Measurements from ENCODE around the gene CDC25B.

Gene CDC25B

GRCh38 chr20:3763671-3764601, 32.2 kb upstream of the CDC25B start:
- H3K4me3 ChIP-seq (ENCODE audit: low read depth, low read length): no peak overlapping the region
- no peaks in the 10 kb centered on the region for H3K9me3 ChIP-seq (ENCODE audit: control insufficient read depth, insufficient read depth, low read depth, low read length)
- peaks cover 0 to 25% of the 10 kb centered on the region in 2 experiments; a peak in 2 of 3 replicates for H3K36me3 ChIP-seq (ENCODE audit: control insufficient read depth in 2 of 2, insufficient read depth in 1 of 2, low read length in 2 of 2)
- no peak for TF ChIP-seq ZNF155 (tag by site-specific recombination; IDR thresholded peaks at IDR 0.05)
- TF ChIP-seq PRDM10 (tag by site-specific recombination; IDR thresholded peaks at IDR 0.05): peak; percentile 28; the same call in 1 of the 2 replicates
- ChIA-PET POLR2A (interaction anchor here (0.7 kb wide), 1 partner anchor 94 kb away, joined by 5 read pairs; no protein-coding TSS in a partner anchor), CTCF (interaction anchor here (0.7 to 10.8 kb wide), 5 partner anchors 13 to 76 kb away, joined by 3 to 133 read pairs (median 3); partner anchors contain the start of gene SPEF1)
- no peak overlapping the region for H3K27ac ChIP-seq (ENCODE audit: extremely low read depth, low read depth, low read length)
- peaks cover 7% of the 10 kb centered on the region for H3K4me1 ChIP-seq (ENCODE audit: control insufficient read depth, insufficient read depth, low read length)

- Histone ChIP-seq H3K4me1 (ENCODE audit: control insufficient read depth, insufficient read depth, low read length) (peaks cover 7% of the 10 kb centered on the region), H3K27ac (ENCODE audit: extremely low read depth, low read depth, low read length) (no peak overlapping the region), H3K9me3 (ENCODE audit: control insufficient read depth, insufficient read depth, low read depth, low read length) (no peaks in the 10 kb centered on the region), H3K4me3 (ENCODE audit: low read depth, low read length) (no peak overlapping the region), H3K36me3 (ENCODE audit: control insufficient read depth in 2 of 2, insufficient read depth in 1 of 2, low read length in 2 of 2) (peaks cover 0 to 21% of the 10 kb centered on the region in 2 experiments; a peak in 2 of 3 replicates)
- peak; percentile 72 for TF ChIP-seq GLIS1 (tag by site-specific recombination; IDR thresholded peaks at IDR 0.05)
- no peak for TF ChIP-seq ZBTB11 (tag by site-specific recombination; conservative IDR thresholded peaks at IDR 0.05; ENCODE audit: low read depth)
- TF ChIP-seq GLI4 (tag by site-specific recombination; IDR thresholded peaks at IDR 0.05): no peak
- TF ChIP-seq ZSCAN5A (tag by site-specific recombination; IDR thresholded peaks at IDR 0.05): no peak
- ChIA-PET POLR2A (interaction anchor here (1.0 to 1.6 kb wide), 3 partner anchors 13 to 17 kb away, joined by 3 to 4 read pairs (median 3); partner anchors contain the start of gene SPEF1), CTCF (interaction anchor here (0.7 to 10.8 kb wide), 4 partner anchors 14 to 54 kb away, joined by 3 to 133 read pairs (median 10); partner anchors contain the start of gene SPEF1)
Measured at GRCh38 chr20:3764659-3765058, 31.5 kb upstream of the CDC25B start.

GRCh38 chr20:3765171-3765882, 30.8 kb upstream of the CDC25B start:
- ChIA-PET CTCF (interaction anchor here (0.6 to 10.8 kb wide), 10 partner anchors 8 to 130 kb away, joined by 3 to 133 read pairs (median 5); partner anchors contain the start of gene SPEF1), POLR2A (interaction anchor here (0.5 to 1.6 kb wide), 5 partner anchors 13 to 1048 kb away, joined by 3 to 5 read pairs (median 3); partner anchors contain the start of gene SPEF1)
- H3K27ac ChIP-seq (ENCODE audit: extremely low read depth, low read depth, low read length): no peak overlapping the region
- H3K4me3 ChIP-seq (ENCODE audit: low read depth, low read length): no peak overlapping the region
- peaks cover 0 to 16% of the 10 kb centered on the region in 2 experiments; a peak in 2 of 3 replicates for H3K36me3 ChIP-seq (ENCODE audit: control insufficient read depth in 2 of 2, insufficient read depth in 1 of 2, low read length in 2 of 2)
- peaks cover 7% of the 10 kb centered on the region for H3K4me1 ChIP-seq (ENCODE audit: control insufficient read depth, insufficient read depth, low read length)
- H3K9me3 ChIP-seq (ENCODE audit: control insufficient read depth, insufficient read depth, low read depth, low read length): no peaks in the 10 kb centered on the region
- TF ChIP-seq PRDM4 (tag by site-specific recombination; IDR thresholded peaks at IDR 0.05) (peak; percentile 90), ZNF354C (tag by site-specific recombination; IDR thresholded peaks at IDR 0.05; ENCODE audit: borderline replicate concordance, low read depth) (no peak), KLF17 (tag by site-specific recombination; IDR thresholded peaks at IDR 0.05) (no peak), ZSCAN18 (tag by site-specific recombination; IDR thresholded peaks at IDR 0.05) (no peak), ZNF221 (tag by site-specific recombination; IDR thresholded peaks at IDR 0.05; ENCODE audit: borderline replicate concordance) (no peak), GLIS2 (tag by site-specific recombination; IDR thresholded peaks at IDR 0.05) (0 out of 2 replicates have a peak, but pooled peaks have one; percentile 30)

Measured in HEK293 (cell line).